ENCODE results near the gene IFT57.

DNA sequence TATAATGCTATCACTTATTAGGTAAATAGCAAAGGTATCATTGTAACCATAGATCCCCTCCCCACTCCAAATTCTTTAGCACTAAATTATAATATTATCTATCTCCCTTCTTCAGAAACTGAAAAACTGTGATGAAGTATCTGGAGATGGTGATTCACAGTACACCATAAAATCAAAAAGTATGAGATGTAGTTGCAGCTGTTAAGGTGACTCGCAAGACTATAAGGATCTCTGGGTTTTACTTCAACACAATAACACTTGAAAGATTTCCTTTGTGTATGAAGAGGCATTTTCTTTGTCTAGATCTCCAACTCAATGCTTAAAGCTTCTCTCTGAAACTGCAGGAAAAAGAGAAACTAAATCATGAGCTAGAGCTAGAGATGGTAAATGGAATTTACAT lies 46.9 kb downstream of the IFT57 start:
- TF ChIP-seq, protein P1, sequence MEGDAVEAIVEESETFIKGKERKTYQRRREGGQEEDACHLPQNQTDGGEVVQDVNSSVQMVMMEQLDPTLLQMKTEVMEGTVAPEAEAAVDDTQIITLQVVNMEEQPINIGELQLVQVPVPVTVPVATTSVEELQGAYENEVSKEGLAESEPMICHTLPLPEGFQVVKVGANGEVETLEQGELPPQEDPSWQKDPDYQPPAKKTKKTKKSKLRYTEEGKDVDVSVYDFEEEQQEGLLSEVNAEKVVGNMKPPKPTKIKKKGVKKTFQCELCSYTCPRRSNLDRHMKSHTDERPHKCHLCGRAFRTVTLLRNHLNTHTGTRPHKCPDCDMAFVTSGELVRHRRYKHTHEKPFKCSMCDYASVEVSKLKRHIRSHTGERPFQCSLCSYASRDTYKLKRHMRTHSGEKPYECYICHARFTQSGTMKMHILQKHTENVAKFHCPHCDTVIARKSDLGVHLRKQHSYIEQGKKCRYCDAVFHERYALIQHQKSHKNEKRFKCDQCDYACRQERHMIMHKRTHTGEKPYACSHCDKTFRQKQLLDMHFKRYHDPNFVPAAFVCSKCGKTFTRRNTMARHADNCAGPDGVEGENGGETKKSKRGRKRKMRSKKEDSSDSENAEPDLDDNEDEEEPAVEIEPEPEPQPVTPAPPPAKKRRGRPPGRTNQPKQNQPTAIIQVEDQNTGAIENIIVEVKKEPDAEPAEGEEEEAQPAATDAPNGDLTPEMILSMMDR (IDR thresholded peaks at IDR 0.05; ENCODE audit: borderline replicate concordance, extremely low read depth, low read length, poor library complexity, severe bottlenecking): no peak
- no peak for TF ChIP-seq EZH2 (IDR thresholded peaks at IDR 0.05; ENCODE audit: borderline replicate concordance, low read depth, low read length, severe bottlenecking)
